GM19043 (cell line): ENCODE measurements around the gene ACADL.

Source experiments
- ATAC-seq: cut with Tn5 transposase; IDR thresholded peaks from one replicate; pipeline ENCODE4 v1.9.1; 2021; ENCODE audit warnings: low read depth; ENCODE audit not compliant: unreplicated experiment

The ACADL gene

GRCh38 chr2:210224941-210225672 is at the start of gene ACADL:
ACADL (minus strand) TSS chr2:210225447; CDS start chr2:210225263, 184 bp downstream.
- no peak for ATAC-seq

GRCh38 chr2:210271300-210271699 is 46.1 kb upstream of the ACADL start:
- ATAC-seq, result no peak

- no peak for ATAC-seq
Measured at GRCh38 chr2:210269148-210269547, 43.9 kb upstream of the ACADL start.

- ATAC-seq, result no peak
Measured at GRCh38 chr2:210268281-210268680, 43.0 kb upstream of the ACADL start.

- no peak for ATAC-seq
Measured at GRCh38 chr2:210267698-210268097, 42.5 kb upstream of the ACADL start.

- no peak for ATAC-seq
Measured at GRCh38 chr2:210264282-210264681, 39.0 kb upstream of the ACADL start.

- ATAC-seq, result no peak
Measured at GRCh38 chr2:210263841-210264240, 38.6 kb upstream of the ACADL start.

- ATAC-seq, result no peak
Measured at GRCh38 chr2:210262036-210262435, 36.8 kb upstream of the ACADL start.

GRCh38 chr2:210259687-210260086 is 34.4 kb upstream of the ACADL start:
- no peak for ATAC-seq

- no peak for ATAC-seq
Measured at GRCh38 chr2:210252699-210253606, 27.7 kb upstream of the ACADL start.

GRCh38 chr2:210250622-210251021 is 25.4 kb upstream of the ACADL start:
- ATAC-seq, result no peak

GRCh38 chr2:210233487-210233886 is 8.2 kb upstream of the ACADL start:
- ATAC-seq, result no peak

GRCh38 chr2:210230984-210231383 is 5.7 kb upstream of the ACADL start:
- ATAC-seq, result no peak

GRCh38 chr2:210230518-210230917 is 5.3 kb upstream of the ACADL start:
- no peak for ATAC-seq

- ATAC-seq, result no peak
Measured at GRCh38 chr2:210228586-210228985, 3.3 kb upstream of the ACADL start.

GRCh38 chr2:210227290-210228088 is 2.2 kb upstream of the ACADL start:
- no peak for ATAC-seq

- no peak for ATAC-seq
Measured at GRCh38 chr2:210226223-210226622, 976 bp upstream of the ACADL start.

GRCh38 chr2:210224591-210224940 is 681 bp downstream of the ACADL start:
- no peak for ATAC-seq

GRCh38 chr2:210215120-210215519 is 10.1 kb downstream of the ACADL start:
- ATAC-seq, result no peak

- ATAC-seq, result no peak
Measured at GRCh38 chr2:210210185-210210584, 15.1 kb downstream of the ACADL start.

- no peak for ATAC-seq
Measured at GRCh38 chr2:210207929-210208328, 17.3 kb downstream of the ACADL start.
